HG03159 (cell line): ENCODE data around the gene TFAM.

Experiments
- ATAC-seq: cut with Tn5 transposase; IDR thresholded peaks from one replicate; pipeline ENCODE4 v1.9.1; 2021; ENCODE audit warnings: mild to moderate bottlenecking, moderate library complexity; ENCODE audit not compliant: unreplicated experiment

Gene TFAM

DNA sequence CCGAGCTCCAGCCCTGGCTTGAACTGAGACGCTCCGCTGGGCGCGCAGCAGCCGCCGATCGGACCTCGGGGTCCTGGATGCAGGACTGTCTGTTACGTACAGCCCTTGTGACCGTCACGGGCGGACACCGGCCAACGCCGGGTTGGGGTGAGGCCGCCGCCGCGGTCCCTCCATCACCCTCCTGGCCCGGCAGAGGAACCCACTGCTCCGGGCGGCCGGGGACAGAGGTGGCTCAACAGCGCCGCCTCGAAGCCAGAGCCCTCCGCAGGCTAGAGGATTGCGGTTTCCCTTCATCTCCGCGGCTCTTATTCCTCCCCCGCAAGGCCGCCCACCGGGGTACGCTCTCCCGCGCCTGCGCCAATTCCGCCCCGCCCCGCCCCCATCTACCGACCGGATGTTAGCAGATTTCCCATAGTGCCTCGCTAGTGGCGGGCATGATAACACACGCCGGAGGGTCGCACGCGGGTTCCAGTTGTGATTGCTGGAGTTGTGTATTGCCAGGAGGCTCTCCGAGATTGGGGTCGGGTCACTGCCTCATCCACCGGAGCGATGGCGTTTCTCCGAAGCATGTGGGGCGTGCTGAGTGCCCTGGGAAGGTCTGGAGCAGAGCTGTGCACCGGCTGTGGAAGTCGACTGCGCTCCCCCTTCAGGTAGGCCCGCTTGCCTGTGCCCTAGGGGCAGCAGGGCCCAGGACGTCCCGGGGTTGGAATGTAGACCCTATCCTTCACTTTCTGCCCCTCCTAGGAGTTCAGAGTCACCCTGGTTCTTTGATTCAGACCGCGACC, at the start of gene TFAM:
TFAM (plus strand) TSS at position 412 of the 785 bp plus-strand sequence; CDS start at position 550, 138 bp downstream.
- peak; percentile 86 for ATAC-seq

DNA sequence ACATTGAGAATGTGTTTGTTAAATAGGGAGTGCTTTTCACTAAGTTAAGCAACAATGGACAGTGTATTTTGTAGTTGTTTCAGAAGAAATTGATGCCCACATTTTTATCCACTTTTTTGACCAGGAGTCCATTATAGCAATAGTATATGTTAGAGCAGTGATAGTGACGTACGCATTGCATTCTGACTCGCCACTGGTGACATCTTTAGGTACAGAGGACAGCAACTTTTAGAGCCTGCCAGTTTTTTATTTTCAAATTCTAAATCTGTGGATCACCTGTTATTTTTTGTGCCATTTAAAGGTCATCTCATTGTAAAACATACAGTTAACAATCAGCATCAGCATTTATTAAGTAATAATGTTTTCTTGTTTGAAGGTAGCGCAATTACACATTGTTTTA, 49.0 kb upstream of the TFAM start:
- ATAC-seq: no peak

DNA sequence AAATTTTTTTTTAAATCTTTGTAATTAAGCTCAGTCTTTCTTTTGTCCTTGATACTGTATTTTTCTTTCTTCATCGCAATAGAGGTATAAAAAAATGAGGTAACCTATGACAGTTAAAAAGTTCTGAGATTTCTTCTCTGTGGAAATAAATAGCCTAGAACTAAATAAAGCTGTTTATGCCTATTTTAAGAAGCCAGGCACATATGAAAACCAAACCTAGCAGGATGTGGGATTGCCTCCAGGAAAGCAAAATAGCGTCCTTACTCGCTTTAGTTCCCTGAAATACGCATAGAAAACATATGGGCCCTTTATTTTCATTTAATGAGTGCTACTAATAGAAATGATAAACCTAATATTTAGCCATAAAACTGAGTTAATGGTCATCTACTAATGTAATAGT, 43.8 kb upstream of the TFAM start:
- no peak for ATAC-seq

DNA sequence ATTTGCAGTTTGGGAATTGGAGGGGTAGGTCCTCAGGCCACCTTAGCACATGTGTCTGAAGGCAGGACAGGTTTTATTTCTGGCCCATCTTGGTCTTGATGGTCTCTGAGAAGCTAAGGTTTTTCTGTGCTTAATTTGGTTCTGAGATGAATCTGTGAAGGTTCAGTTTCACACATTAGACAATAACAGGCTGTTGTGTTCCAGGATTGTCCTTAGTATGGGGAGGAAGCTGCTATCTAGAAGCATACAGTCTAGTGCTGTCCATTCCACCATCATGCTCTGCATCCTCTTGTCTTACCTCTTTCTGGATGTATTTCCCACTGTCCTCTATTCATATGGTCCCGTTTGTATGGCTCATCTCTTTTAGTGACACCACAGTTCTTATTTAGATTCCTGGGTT, 43.3 kb upstream of the TFAM start:
- no peak for ATAC-seq

DNA sequence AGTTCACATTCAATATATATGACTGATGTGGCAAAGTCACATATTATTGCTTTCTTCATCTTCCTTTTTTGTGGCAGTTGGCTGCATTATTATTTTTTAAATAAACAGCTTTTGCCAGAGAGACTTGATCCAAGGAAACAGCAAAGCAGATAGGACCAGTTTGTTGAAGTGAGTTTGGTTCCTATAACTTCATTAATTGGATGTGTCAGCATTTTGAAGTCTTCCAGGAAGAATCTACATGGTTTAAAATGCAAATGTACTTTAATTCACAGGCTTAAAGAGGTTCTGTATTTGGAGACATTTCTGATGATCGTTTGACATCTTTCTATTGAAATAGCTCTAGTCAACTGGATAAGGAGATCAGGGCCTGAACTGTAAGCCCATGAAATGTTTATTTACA, 37.2 kb upstream of the TFAM start:
- no peak for ATAC-seq

DNA sequence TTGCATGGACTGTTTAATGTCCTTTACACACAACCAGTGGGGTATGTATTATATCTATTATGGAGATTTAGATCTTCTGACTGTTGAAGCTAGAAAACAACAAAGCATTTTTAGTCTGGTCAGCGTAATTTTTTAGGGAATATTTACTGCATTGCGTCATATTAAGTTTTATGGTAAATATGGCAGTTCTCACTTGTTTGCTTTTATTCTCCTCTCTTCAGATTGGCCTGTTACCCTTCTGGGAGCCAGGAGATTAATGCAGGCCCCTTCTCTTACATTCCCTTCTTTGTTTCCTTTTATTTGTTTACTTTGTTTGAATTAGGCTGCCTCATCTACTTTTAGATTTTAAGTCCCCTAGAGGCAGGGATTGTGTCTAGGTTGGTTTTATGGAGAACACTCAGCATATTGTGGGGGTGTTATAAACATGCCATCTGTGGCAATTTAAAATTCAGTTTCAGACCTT, 36.6 kb upstream of the TFAM start:
- ATAC-seq: no peak

DNA sequence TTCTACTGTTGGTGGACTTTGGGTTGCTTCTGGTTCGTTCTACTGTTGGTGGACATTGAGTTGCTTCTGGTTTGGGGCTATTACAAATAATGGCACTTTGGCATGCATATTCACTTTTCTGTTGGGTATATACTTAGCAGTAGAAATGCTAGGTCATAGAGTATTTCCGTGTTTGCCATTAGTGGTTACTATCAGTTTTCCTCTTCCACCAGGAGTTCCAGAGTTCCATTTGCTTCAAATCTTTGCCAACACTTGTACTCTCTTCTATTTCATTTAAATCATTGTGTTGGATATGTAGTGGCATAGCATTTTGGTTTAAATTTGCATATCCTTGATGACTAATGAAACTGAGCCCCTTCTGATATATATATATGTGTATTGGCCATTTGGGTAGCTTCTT, 35.2 kb upstream of the TFAM start:
- no peak for ATAC-seq

DNA sequence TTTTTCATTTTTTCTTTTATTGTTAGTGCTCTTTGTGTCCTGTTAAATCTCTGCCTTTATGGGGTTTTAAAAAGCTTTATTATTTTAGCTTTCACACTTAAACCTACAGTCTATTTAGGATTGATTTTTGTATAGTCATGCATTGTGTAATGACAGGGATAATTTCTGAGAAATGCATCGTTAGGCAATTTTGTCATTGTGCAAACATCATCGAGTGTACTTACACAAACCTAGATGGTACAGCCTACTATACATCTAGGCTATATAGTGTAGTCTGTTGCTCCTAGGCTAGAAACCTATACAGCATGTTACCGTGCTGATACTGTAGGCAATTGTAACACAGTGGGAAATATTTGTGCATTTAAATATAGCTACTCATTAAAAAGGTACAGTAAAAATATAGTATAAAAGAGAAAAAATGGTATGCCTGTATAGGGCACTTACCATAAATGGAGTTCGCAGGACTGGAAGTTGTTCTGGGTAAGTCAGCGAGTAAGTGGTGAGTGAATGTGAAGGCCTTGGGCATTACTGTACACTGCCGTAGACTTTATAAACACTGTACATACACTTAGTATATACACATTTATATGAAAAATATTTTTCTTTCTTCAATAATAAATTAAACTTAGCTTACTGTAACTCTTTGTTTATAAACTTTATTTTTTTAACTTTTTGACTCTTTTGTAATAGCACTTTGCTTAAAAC, 34.4 kb upstream of the TFAM start:
- ATAC-seq: no peak

DNA sequence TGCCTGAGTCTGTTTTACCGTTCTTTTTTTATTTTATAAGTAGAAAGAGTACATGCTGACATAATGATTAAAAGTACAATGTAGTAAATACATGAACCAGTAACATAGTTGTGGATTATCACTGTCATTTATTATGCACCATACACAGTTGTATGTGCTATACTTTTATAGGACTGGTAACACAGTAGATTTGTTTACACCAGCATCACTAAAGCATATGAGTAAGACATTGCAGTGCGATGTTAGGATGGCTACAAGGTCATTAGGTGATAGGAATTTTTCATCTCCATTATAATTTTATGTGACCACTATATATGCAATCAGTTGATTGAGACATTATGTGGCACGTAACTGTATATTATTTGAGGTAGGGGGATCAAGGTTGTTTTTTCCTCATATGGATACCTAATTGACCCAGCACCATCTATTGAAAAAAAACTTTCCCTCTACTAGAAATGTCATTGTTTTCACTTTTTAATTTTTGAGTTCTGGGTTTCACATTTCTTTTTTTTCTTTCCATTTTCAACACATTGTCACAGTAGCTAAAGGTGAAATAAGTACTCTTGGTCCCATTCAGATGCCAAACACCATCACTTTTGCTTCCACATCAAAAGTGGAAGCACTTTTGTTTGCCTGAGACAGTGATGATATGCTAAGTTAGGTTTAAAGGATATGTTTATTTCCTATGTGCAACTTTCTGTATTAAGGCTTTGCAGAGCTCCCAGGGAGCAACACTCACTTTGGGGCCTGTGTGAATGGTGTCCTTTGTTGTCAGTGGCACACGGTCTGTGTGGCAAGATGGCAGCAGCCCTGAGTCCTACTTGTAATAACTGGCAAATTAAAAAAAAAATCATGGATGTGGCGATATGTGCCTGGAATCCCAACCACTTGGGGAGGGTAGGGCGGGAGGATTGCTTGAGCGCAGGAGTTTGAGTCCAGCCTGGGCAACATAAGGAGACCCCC, 33.3 kb upstream of the TFAM start:
- ATAC-seq: no peak

DNA sequence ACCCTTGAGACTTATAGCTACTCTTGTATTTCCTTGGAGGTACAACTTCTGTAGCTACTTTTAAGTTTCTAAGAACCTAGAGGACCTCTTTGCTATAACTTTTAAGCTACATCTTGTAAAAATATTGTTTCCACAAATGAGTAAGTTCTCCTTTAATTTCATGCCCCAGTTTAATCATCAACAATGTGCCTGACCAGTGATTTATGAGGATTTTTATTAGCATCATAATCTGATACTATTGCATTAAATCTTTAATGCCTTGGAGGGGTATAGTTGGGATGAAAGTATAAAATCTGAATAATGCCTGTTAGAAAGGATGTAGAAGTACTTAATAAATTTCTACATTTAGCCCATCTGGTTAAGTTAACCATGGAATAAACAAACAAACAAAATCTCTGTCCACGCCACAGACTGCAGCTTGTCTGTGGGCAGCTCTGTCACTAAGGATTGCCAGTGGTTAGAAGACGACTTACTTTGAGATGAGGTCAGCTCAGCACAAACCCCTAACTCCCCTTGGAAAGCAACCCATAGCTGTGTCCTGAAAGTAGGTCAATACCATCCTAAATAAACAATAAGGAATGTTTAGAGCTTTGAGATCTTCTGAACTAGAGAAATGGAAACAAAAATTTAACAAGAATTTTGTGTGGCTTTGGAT, 32.1 kb upstream of the TFAM start:
- ATAC-seq: no peak

DNA sequence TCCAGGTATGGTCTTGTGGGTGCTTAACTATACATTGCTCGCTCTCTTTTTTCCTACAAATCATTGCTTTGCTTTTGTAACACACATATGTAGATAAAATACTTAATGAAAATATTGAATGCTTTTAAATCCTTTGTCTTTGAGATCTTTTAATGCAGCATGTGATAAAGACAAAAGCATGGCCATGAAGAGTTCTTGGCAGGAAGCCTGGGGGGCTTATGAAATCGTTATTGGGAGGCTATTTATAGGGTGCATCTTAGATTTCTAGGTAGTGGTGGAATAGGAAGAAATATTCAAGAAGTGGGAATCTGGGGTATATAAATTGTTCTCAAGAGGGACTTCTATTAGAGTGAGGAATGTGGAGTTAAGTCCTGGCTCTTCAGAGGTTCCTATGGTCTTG, 28.5 kb upstream of the TFAM start:
- ATAC-seq: no peak

DNA sequence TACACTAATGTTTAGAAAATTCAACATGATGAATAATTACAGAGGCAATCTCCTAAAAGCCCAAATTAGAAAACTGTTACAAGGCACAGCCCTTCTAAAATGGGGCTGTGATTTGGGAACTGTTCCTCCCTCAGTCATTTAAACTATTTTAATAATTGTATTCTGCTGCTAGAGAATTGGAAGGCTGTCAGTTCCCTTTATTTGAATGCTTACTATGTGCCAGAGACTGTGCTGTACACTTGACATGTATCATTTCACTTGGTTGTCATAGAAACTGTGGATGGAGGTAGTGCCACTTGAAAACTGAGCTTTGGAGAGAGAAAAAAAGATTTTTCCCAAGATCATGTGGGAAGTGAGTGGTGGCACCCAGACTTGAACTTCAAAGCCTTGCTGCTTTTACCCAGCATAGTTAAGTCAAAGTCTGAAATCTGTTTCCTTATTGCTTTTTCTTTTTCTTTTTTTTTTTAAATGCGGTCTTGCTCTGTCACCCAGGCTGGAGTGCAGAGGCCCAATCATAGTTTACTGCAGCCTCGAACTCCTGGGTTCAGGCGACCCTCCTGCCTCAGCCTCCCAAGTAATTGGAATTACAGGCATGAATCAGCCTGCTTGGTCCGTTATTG, 26.8 kb upstream of the TFAM start:
- ATAC-seq: no peak

DNA sequence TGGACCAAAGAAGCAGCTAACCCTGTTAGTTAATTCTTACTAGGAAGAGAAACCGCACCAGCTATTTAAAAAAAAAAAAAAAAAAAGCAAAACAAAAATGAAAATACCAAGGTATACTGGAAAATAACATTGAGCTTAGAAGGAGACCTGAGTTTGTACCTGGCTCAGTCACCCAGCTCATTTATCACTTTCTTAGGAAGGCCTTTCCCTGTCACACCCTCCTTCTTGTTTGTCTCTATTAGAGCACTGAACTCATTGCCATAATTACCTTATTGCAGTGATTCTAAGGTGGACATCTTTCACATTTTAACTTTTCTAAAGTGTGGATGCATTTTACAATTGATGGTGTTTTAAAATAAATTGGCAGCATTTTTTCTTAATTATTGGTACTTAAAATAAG, 26.3 kb upstream of the TFAM start:
- ATAC-seq: no peak

DNA sequence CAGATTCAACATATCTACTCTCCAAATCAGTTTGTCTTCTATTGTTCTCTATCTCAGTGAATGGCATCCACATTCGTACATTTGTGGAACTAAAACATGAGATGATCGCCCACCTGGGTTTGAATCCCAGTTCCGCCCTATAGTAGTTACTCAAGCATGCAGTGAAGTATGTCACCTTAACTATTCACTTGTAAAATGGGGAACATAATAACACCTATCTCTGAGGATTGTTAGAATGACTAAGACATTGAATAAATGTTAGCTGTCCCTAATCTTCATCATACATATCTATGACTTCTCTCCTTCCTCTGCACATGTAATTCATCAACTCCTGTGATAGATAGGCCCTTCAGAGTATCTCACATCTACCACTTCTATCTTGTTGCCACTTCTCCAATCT, 25.7 kb upstream of the TFAM start:
- ATAC-seq: no peak

DNA sequence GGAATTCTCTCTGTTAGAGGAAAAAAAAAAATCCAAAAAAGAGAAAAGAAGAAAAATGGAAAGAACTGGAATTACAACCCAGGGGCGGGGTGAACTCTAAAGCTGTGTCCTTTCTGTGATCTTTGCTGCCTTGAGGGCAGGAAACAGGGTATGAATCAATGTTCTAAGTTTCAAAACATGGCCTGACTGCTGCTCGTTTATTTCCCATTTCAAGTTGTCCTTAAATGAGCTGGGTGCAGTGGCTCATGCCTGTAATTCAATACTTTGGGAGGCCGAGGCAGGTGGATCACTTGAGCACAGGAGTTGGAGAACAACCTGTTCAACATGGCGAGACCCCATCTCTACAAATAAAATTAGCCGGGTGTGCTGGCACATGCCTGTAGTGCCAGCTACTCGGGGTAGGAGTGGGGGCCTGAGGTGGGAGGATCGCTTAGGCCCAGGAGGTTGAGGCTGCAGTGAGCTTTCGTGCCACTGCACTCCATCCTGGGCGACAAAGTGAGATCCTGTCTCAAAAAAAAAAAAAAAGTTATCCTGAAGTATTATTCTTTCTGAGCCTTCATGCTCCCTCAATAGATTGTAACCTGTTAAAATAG, 24.7 kb upstream of the TFAM start:
- ATAC-seq: no peak

DNA sequence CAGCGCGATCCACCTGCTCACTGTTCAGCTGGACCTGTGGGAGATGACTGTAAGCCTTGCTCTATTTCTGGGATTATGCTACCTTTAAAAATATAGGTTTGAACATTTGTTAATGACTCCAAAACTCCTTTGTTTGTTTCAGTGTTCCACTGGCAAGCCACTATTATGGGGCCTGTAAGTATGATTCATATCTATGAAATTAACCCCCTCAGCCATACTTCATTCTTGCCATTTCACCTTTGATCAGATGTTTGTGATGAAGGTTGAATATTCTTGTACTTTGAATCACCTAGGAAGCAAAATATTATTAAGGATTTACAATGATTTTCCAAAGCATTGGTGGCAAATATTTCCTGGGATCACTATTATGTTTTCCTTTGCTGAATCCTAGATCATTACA, 23.9 kb upstream of the TFAM start:
- no peak for ATAC-seq

DNA sequence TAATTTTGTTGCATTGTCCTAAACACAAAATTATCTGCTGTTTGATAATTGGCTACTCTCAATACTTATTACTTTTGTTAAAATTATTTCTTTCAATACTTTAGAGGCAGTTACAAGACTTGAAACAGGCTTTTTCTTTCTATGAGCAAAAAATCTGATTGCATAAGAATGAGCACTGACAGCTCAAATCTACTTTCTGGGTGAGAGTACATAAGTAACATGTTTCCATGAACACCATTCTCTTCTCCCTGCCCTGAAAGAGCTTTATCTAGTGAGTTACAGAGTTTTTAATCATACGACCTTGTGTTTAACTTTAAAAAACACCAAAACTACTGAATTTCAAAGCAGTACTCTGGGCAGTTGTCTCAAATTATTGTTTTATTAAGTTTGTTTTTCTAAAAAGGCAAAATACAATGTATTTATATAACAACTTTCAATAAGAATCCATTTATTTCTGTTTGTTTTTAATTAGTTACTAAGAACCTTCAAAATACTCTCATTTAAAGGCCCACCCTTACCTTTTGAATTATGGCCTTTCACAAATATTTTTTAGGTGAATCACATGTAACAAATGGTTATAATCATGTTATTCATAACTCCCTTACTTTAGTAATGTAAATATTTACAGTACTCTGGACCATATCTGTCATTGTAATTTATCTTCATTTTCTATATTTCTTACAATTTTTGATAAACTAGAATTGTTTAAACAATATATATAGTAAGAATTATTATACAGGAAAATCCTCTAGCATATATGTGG, 23.0 kb upstream of the TFAM start:
- no peak for ATAC-seq

DNA sequence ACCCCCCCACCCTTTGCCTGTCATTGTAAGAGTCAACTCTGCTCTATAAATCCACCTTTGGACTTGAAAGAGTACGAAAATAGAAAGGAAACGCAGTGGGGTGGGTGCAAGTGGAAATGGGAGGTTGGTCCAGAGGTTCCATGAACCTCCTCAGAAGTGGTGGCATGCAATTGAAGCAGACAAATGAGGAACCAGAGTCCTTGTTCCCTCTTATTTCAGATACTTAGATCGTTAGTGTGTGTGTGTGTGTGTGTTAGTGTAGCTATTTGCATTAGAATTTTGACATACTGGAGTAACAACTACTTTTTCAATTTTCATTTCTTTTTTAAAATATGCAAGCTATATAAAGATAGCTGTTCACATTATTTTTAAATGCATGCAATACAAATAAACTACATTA, 18.1 kb upstream of the TFAM start:
- no peak for ATAC-seq

DNA sequence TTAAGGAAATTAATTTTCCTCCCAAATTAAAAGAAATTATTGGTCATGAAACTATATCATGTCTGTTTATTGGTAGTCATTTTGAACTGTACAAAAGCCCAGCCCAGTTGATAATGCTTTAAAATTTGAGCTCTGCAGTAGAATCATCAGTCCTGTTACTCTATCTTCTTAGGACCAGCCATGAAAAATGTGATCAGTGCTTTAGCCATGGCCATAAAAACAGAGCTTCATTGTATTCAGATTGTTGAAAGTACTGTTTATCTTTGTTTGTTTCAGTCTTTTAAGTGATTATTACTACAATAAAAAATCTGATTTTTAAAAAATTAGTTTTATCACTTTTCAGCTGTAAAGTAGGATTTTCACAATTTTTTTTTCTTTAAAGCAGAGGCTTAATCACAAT, 13.7 kb upstream of the TFAM start:
- ATAC-seq: no peak
